Urothelium cell line (cell line): ENCODE measurements around the gene CCDC7.
A peak's percentile ranks its signal among the peaks of the same experiment; 100 is the strongest.
"Not testable (repeated sequence)": the region's sequence is repeated elsewhere in the genome, so short reads cannot be mapped to it uniquely, and the experiment has no call there.

ENCODE experiments used
- DNase-seq: peaks from one replicate; pipeline ENCODE4 v3.0.0; 2011; ENCODE audit warnings: low spot score, mixed read lengths
- FAIRE-seq: peaks from 2 replicates; lab custom pipeline; 2011; peaks lifted over from hg19 to GRCh38; lab: Jason Lieb, UNC

Gene CCDC7

GRCh38 chr10:32680803-32681557 lies 235.0 kb downstream of the CCDC7 start:
- no peak for FAIRE-seq
- peak; percentile 79 for DNase-seq

GRCh38 chr10:32684291-32684690 lies 238.4 kb downstream of the CCDC7 start:
- DNase-seq (no peak), FAIRE-seq (no peak)

GRCh38 chr10:32687116-32687515 lies 241.2 kb downstream of the CCDC7 start:
- DNase-seq: no peak
- FAIRE-seq: no peak

GRCh38 chr10:32687546-32687945 lies 241.6 kb downstream of the CCDC7 start:
- no peak for FAIRE-seq
- no peak for DNase-seq

GRCh38 chr10:32692174-32692573 lies 246.2 kb downstream of the CCDC7 start:
- DNase-seq (peak; percentile 83), FAIRE-seq (no peak)

- DNase-seq: no peak
- FAIRE-seq: no peak
Observed at GRCh38 chr10:32693441-32693979, 247.6 kb downstream of the CCDC7 start.

GRCh38 chr10:32699683-32700082 lies 253.7 kb downstream of the CCDC7 start:
- not testable (repeated sequence) for DNase-seq, FAIRE-seq

GRCh38 chr10:32713560-32713959 lies 267.6 kb downstream of the CCDC7 start:
- DNase-seq (no peak), FAIRE-seq (no peak)

GRCh38 chr10:32731527-32731926 lies 285.6 kb downstream of the CCDC7 start:
- no peak for FAIRE-seq
- no peak for DNase-seq

- DNase-seq: no peak
- FAIRE-seq: no peak
Observed at GRCh38 chr10:32738958-32739357, 293.0 kb downstream of the CCDC7 start.

GRCh38 chr10:32744321-32744720 lies 298.4 kb downstream of the CCDC7 start:
- DNase-seq: no peak
- FAIRE-seq: no peak

GRCh38 chr10:32746869-32747268 lies 300.9 kb downstream of the CCDC7 start:
- DNase-seq (no peak), FAIRE-seq (no peak)

- FAIRE-seq: no peak
- DNase-seq: no peak
Observed at GRCh38 chr10:32751582-32751981, 305.6 kb downstream of the CCDC7 start.

- not testable (repeated sequence) for FAIRE-seq, DNase-seq
Observed at GRCh38 chr10:32754900-32755299, 309.0 kb downstream of the CCDC7 start.

GRCh38 chr10:32771217-32771616 lies 325.3 kb downstream of the CCDC7 start:
- FAIRE-seq: no peak
- DNase-seq: no peak

- DNase-seq: no peak
- FAIRE-seq: no peak
Observed at GRCh38 chr10:32773105-32773504, 327.2 kb downstream of the CCDC7 start.

- no peak for FAIRE-seq
Observed at GRCh38 chr10:32786968-32787367, 341.0 kb downstream of the CCDC7 start.

GRCh38 chr10:32787690-32788284 lies 341.8 kb downstream of the CCDC7 start:
- FAIRE-seq (no peak), DNase-seq (no peak)

More at GRCh38 chr10:32786968-32787367, 341.0 kb downstream of the CCDC7 start:
- DNase-seq: no peak

GRCh38 chr10:32788359-32788758 lies 342.4 kb downstream of the CCDC7 start:
- DNase-seq (no peak), FAIRE-seq (no peak)

- DNase-seq: no peak
- peak; percentile 50 for FAIRE-seq
Observed at GRCh38 chr10:32790483-32790882, 344.5 kb downstream of the CCDC7 start.

GRCh38 chr10:32793033-32793432 lies 347.1 kb downstream of the CCDC7 start:
- FAIRE-seq: no peak
- DNase-seq: no peak

- FAIRE-seq (no peak), DNase-seq (peak; percentile 20)
Observed at GRCh38 chr10:32795598-32796183, 349.8 kb downstream of the CCDC7 start.
